Measurements from ENCODE around the gene GMFB.

Gene GMFB

GRCh38 chr14:54425537-54426274 is 63.1 kb downstream of the GMFB start:
- DNase-seq (ENCODE audit: low read depth in 2 of 2) = no peak

GRCh38 chr14:54425068-54425467 is 63.7 kb downstream of the GMFB start:
- DNase-seq (ENCODE audit: low read depth in 2 of 2) = no peak

All from stimulated activated CD8-positive, alpha-beta memory T cell treated with anti-CD3 and anti-CD28 coated beads, Interleukin-7, amount 100 ng/mL, for 4 hours (primary cell).